Ovary (tissue), 9 donors: ENCODE measurements around the gene YAF2. TPM values are rescaled to one million over a fixed set of nuclear protein-coding genes. Genes with fewer than 3 reads are reported as not detected.

Source experiments
- DNase-seq, 5 donors: peaks; one replicate each; pipeline ENCODE4 v3.0.0-alpha.2; 2019 to 2020
- H3K27ac ChIP-seq, 2 donors: fragments of 200-600 bp; one replicate each; pipeline versions ENCODE4 v1.5.1 to v1.8.0; 2019 to 2022
- H3K27me3 ChIP-seq: fragments of 200-600 bp; one replicate; pipeline ENCODE4 v1.8.0; 2022
- H3K36me3 ChIP-seq: fragments of 200-600 bp; sonication (generic); one replicate; pipeline ENCODE4 v1.5.1; 2019
- H3K4me1 ChIP-seq: one replicate; pipeline ENCODE4 v1.8.1; 2013; ENCODE audit warnings: mild to moderate bottlenecking, moderate library complexity; ENCODE audit not compliant: insufficient read depth
- H3K4me3 ChIP-seq: fragments of 200-600 bp; sonication (generic); one replicate; pipeline ENCODE4 v1.5.1; 2017
- H3K9me3 ChIP-seq, 2 donors: fragments of 200-600 bp in 1 of 2; sonication (generic) in 1 of 2; one replicate each; pipeline versions ENCODE4 v1.5.1 to v1.8.1; 2013 to 2019; ENCODE audit warnings: mild to moderate bottlenecking in 1 of 2, moderate library complexity in 1 of 2
- EP300 ChIP-seq: sonication (generic); formaldehyde crosslinking; IDR thresholded peaks from one replicate; pipeline ENCODE4 v1.6.1; 2017; ENCODE audit warnings: antibody characterized with exemption
- POLR2A ChIP-seq: fragments of 450-650 bp; IDR thresholded peaks from one replicate; pipeline ENCODE4 v1.6.1; 2017; ENCODE audit warnings: antibody characterized with exemption, mild to moderate bottlenecking, moderate library complexity
- WGBS, 3 donors: extraction: QIAGEN DNeasy Blood & Tissue Kit in 1 of 3; methylation state at CpG; one replicate each; pipeline versions ENCODE4 v1.1.5 to v1.1.7; 2013 to 2017; 5-methylcytosine and 5-hydroxymethylcytosine counted together
- intact Hi-C, 4 donors: fragments of 100-400 bp; cut with DNase I; formaldehyde crosslinking; loops; one replicate each; pipeline versions ENCODE4 v1.11.0 to v1.15.1; 2022 to 2023
- polyA plus RNA-seq, 2 donors: library from polyadenylated mRNA; stranded (reverse); fragments of 200-250 nt in 1 of 2; fragments of 350-450 nt in 1 of 2; fragmentation: Illumina TruSeq in 1 of 2; extraction: RNeasy Lipid Tissue Mini Kit (QIAGEN cat#74804) in 1 of 2; gene quantifications; one replicate each; pipeline ENCODE4 v1.2.3, GENCODE V29; 2013 to 2014
- total RNA-seq, 7 donors: library from RNA; depleted of rRNA in 2 of 7; stranded (reverse); fragments of >200 nt in 2 of 7; fragmentation: NEBNext Ultra II Directional in 3 of 7; extraction: Animal tissue kit (Norgen Biotek cat#: 25700) in 3 of 7; gene quantifications; one replicate each; pipeline versions ENCODE4 v1.1.0 to v1.2.4, GENCODE V29; 2016 to 2023
- TF ChIP-seq, protein P1 (sequence below), 3 donors: fragments of 450-650 bp in 2 of 3; fragments of 200-600 bp in 1 of 3; IDR thresholded peaks; one replicate each; pipeline versions ENCODE4 v1.5.1 to v1.8.0; 2016 to 2022; ENCODE audit warnings: antibody characterized with exemption in 3 of 3, mild to moderate bottlenecking in 1 of 3
- donor health status: DM: no; HTN: no; CAD: no; lungs with moderate emphysema.
- donor health status: DM: no; HTN: no; CAD: no.
- donor health status: Bipolar disorder and iron deficiency.
- donor health status: DM: yes; HTN: yes; CAD: no.
- donor health status: DM: no; HTN: no; CAD: no.
- donor health status: DM: yes; HTN: yes; CAD: no.

The YAF2 gene
- total and polyA plus RNA-seq, 9 donors, result 14.3 to 47.7 (median 35.1) TPM

DNA sequence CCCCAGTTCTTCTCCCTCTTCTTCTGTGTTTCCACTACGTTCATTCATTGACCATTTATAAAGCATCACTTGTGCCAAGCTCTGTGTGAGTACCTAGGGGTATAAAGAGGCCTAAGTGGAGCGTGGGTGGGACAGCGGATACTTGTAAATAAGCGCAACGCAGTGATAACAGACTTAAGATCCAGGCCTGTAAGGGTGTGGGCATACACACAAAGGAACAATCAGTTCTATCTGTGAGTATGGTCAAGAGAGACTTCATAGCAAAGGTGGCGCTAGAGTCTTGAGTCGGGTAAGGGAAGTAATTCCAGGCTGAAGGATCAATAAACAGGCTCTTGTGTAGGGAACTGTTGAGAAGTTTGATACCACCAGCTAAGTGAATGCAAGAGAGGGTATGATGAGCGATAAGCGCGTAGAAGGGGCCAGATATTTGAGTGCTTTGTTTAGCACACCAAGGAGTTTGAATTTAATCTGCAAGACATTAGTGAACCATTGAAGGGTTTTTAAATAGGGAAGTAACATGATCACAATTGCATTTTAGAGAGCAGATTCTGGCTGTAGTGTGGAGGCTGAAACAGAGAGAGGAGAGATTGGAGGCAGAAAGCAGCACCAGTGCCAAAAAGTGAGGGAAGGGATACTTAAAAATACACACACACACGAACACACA lies 92.4 kb downstream of the YAF2 start:
- Histone ChIP-seq H3K27me3 (no peaks in the 10 kb centered on the region), H3K9me3 (no peaks in the 10 kb centered on the region), H3K27ac (no peak overlapping the region), H3K36me3 (no peaks in the 10 kb centered on the region), H3K4me1 (peaks cover 2% of the 10 kb centered on the region), H3K4me3 (no peak overlapping the region)
- 61 to 84% (median 70%) methylated on average over 11 of the region's 11 CpGs for WGBS, 3 donors
- TF ChIP-seq EP300 (no peak), POLR2A (no peak)
- TF ChIP-seq, protein P1, sequence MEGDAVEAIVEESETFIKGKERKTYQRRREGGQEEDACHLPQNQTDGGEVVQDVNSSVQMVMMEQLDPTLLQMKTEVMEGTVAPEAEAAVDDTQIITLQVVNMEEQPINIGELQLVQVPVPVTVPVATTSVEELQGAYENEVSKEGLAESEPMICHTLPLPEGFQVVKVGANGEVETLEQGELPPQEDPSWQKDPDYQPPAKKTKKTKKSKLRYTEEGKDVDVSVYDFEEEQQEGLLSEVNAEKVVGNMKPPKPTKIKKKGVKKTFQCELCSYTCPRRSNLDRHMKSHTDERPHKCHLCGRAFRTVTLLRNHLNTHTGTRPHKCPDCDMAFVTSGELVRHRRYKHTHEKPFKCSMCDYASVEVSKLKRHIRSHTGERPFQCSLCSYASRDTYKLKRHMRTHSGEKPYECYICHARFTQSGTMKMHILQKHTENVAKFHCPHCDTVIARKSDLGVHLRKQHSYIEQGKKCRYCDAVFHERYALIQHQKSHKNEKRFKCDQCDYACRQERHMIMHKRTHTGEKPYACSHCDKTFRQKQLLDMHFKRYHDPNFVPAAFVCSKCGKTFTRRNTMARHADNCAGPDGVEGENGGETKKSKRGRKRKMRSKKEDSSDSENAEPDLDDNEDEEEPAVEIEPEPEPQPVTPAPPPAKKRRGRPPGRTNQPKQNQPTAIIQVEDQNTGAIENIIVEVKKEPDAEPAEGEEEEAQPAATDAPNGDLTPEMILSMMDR (IDR thresholded peaks at IDR 0.05), result no peak
- DNase-seq, result no peak
- intact Hi-C loops, result loop anchor here in 1 of 4 donors (10.0 kb wide), 1 partner anchor 439 kb away; the partner anchor contains the start of gene PRICKLE1

- 2 to 15% (median 5%) methylated on average over 8 of the region's 8 CpGs for WGBS, 3 donors
- H3K36me3 ChIP-seq, result no peaks in the 10 kb centered on the region
- TF ChIP-seq, protein P1 (IDR thresholded peaks at IDR 0.05), result no peak
- no peak for TF ChIP-seq EP300
- TF ChIP-seq POLR2A, result no peak
- no peak for DNase-seq
- H3K9me3 ChIP-seq, result no peaks in the 10 kb centered on the region
- H3K4me1 ChIP-seq, result peaks cover 2% of the 10 kb centered on the region
- H3K27me3 ChIP-seq, result no peaks in the 10 kb centered on the region
- H3K4me3 ChIP-seq, result peak overlapping the region; percentile 64
- intact Hi-C loops, result loop anchor here in 1 of 4 donors (10.0 kb wide), 1 partner anchor 440 kb away; the partner anchor contains the start of gene PRICKLE1
- H3K27ac ChIP-seq, result peak overlapping the region; percentile 80 to 84
These were observed 92.9 kb downstream of the YAF2 start for GRCh38 chr12:42145197-42145549.

DNA sequence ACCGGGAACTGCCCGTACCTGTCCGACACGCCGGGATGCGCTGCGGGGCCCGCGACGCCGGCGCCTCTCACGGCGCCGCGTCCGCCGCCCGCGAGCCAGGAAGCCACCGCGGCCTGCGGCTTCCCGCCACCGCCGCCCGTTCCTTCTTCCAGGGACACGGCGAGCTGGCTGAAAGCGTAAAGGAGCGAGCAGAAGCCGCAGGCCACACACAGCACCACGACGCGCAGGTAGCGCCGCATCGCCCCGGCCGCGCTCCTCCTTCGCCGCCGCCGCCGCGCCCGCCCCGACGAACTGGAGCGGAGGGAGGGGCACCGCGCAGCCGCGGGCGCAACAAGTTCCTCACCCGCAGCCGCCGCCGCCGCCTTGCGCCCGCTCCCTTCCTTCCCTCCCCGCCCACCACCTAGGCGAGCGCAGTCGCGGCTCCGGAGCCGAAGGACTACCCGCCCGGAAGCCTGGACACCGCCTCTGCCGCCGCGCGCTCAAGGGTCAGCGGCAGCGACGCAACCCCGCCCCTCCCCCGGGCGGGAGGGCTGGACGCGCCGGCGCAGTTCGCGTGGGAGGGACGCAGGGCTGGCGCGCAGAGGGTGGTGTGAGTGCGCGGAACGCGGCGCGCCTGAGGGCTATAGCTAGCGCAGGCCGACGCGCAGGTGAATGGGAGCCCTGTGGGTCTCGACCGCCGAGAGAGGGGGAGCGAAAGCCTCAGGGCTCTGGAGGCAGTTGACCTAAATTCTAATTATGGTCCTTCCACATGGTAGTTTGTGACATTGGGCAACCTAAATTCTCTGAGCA lies 93.4 kb downstream of the YAF2 start, which contains the start of gene GXYLT1:
GXYLT1 (minus strand) TSS at position 467 of the 789 bp plus-strand sequence; CDS start at position 239, 228 bp downstream.
- 1 to 2% (median 1%) methylated on average over 64 to 103 of the region's 106 CpGs for WGBS, 3 donors
- peak; percentile 84 to 93 (median 90) for DNase-seq
- Histone ChIP-seq H3K27me3 (no peaks in the 10 kb centered on the region), H3K27ac (peak within 1 kb of the TSS; percentile 80 to 84), H3K4me1 (peaks cover 2% of the 10 kb centered on the region), H3K4me3 (peak within 1 kb of the TSS; percentile 64), H3K9me3 (no peaks in the 10 kb centered on the region), H3K36me3 (no peaks in the 10 kb centered on the region)
- TF ChIP-seq POLR2A, result peak; percentile 64
- TF ChIP-seq EP300, result no peak
- TF ChIP-seq, protein P1 (IDR thresholded peaks at IDR 0.05), result peak in 1 of 3 donors; percentile 11
- intact Hi-C loops, result loop anchor here in 1 of 4 donors (10.0 kb wide), 1 partner anchor 440 kb away; the partner anchor contains the start of gene PRICKLE1

DNA sequence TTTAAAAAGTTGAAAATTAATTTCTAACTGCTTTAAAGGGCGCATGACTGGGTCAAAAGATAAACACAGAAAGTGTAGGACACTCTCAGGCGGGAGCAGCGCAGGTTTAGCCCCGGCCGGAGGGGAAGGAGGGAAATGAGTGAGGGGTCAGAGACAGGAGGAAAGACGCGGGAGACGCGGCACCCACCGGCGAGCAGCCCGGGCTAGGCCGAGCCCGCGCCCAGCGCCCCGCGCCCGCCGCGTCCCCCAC lies 94.0 kb downstream of the YAF2 start:
- Histone ChIP-seq H3K27me3 (no peaks in the 10 kb centered on the region), H3K27ac (peak overlapping the region; percentile 80 to 84), H3K4me3 (peak overlapping the region; percentile 64), H3K4me1 (peaks cover 2% of the 10 kb centered on the region), H3K36me3 (no peaks in the 10 kb centered on the region), H3K9me3 (no peaks in the 10 kb centered on the region)
- 0 to 2% (median 1%) methylated on average over 21 of the region's 21 CpGs for WGBS, 3 donors
- intact Hi-C loops, result loop anchor here in 1 of 4 donors (10.0 kb wide), 1 partner anchor 441 kb away; the partner anchor contains the start of gene PRICKLE1
- TF ChIP-seq EP300 (no peak), POLR2A (no peak)
- TF ChIP-seq, protein P1 (IDR thresholded peaks at IDR 0.05), result no peak
- peak in 1 of 5 donors; percentile 18 for DNase-seq
